Hepatocyte (in vitro differentiated cells): ENCODE results near the gene ASAP2.

Experiments
- EZH2 ChIP-seq: fragments of 200-600 bp; sonication (generic); IDR thresholded peaks from 2 replicates; pipeline ENCODE4 v1.6.1; 2016; ENCODE audit warnings: antibody characterized with exemption, mild to moderate bottlenecking, borderline replicate concordance
- TF ChIP-seq, protein P1 (sequence below): fragments of 200-600 bp; sonication (generic); IDR thresholded peaks from 2 replicates; pipeline ENCODE4 v1.5.1; 2016; ENCODE audit warnings: antibody characterized with exemption, mild to moderate bottlenecking; ENCODE audit not compliant: poor library complexity

DNA sequence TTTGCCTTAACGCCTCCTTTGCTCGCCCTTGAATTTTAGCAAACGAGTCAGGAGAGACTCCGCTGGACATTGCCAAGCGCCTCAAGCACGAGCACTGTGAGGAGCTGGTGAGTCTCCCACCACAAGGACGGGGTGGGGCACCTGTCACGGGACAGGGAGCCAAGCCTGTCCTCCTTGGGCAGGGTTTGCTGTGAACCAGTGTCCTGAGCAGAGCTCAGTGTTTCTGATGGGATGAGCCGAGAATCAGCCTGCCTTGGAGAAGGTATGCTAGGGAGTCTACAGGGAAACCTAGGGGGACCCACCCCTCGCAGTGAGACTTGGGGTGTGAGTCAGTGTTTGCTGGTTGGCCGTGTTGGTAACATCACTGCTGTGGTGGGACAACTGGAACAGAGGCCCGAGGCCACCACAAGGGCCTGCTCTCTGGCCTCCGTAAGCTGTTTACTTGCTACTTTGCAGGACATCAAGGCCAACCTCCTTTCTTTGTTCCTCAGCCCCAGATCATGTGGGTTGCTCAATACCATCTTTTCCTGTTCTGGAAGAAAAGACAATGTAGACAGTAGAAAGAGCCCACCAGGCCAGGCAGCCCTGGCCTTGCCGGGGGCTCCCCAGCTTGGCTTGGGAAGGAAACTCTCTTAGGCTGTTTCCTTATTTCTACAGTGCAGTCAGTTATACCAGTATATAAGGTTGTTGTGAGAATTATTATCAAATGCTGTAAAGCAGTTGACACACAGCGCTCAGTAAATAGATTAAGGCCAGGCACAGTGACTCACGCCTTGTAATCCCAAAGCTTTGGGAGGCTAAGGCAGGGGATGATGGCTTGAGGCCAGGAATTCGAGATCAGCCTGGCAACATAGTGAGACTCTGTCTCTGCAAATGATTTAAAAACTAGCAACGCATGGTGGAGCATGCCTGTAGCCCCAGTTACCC lies 174.4 kb downstream of the ASAP2 start:
- TF ChIP-seq, protein P1, sequence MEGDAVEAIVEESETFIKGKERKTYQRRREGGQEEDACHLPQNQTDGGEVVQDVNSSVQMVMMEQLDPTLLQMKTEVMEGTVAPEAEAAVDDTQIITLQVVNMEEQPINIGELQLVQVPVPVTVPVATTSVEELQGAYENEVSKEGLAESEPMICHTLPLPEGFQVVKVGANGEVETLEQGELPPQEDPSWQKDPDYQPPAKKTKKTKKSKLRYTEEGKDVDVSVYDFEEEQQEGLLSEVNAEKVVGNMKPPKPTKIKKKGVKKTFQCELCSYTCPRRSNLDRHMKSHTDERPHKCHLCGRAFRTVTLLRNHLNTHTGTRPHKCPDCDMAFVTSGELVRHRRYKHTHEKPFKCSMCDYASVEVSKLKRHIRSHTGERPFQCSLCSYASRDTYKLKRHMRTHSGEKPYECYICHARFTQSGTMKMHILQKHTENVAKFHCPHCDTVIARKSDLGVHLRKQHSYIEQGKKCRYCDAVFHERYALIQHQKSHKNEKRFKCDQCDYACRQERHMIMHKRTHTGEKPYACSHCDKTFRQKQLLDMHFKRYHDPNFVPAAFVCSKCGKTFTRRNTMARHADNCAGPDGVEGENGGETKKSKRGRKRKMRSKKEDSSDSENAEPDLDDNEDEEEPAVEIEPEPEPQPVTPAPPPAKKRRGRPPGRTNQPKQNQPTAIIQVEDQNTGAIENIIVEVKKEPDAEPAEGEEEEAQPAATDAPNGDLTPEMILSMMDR, result no peak
- TF ChIP-seq EZH2, result no peak
